SH-SY5Y (cell line): Measurements from ENCODE around the gene RXFP4.

Experiments used
- GATA2 ChIP-seq: IDR thresholded peaks from 2 replicates; pipeline ENCODE4 v1.6.1; 2011; ENCODE audit warnings: mild to moderate bottlenecking, low read depth, low read length
- GATA3 ChIP-seq: IDR thresholded peaks from 2 replicates; pipeline ENCODE4 v1.6.1; 2011; ENCODE audit warnings: low read depth, mild to moderate bottlenecking, low read length, moderate library complexity

DNA sequence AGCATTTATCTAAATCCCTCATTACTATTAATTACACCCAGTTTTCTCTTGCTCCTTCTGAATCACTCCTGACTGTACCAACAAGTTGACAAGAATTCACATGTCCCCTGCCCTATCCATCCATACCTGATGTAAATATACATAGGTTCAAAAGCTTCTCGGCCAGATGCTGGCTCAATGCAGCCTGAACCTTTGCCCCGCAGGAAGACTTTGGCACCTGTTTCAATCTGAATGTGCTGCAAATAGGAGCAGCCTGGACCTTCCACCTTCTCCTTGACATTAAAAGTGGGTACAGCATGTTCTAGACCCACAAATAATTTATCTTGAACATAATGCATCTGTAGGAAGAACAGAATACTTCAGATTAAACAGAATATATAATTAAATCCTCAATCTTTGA lies 15.9 kb upstream of the RXFP4 start:
- TF ChIP-seq GATA2 (no peak), GATA3 (no peak)
